Measurements from ENCODE around the gene COMT. TPM values are rescaled to one million over a fixed set of nuclear protein-coding genes. Genes with fewer than 3 reads are reported as not detected.
A peak's percentile ranks its signal among the peaks of the same experiment; 100 is the strongest.

COMT gene
- total RNA-seq, 1 donor = 120 TPM

- DNase-seq (ENCODE audit: low read depth) = no peak
- no peak overlapping the region for H3K4me3 ChIP-seq (ENCODE audit: low read depth, low read length)
Measured at GRCh38 chr22:20011993-20012740, 70.6 kb downstream of the COMT start.

GRCh38 chr22:20012741-20013331 is 71.3 kb downstream of the COMT start:
- no peak for TF ChIP-seq CTCF (IDR thresholded peaks at IDR 0.05; ENCODE audit: insufficient read depth, low read length)
- H3K4me3 ChIP-seq (ENCODE audit: low read depth, low read length) = no peak overlapping the region
- DNase-seq (ENCODE audit: low read depth) = no peak

More at GRCh38 chr22:20011993-20012740, 70.6 kb downstream of the COMT start:
- no peak for TF ChIP-seq CTCF (IDR thresholded peaks at IDR 0.05; ENCODE audit: insufficient read depth, low read length)

GRCh38 chr22:20013382-20013871 is 71.9 kb downstream of the COMT start:
- TF ChIP-seq CTCF (IDR thresholded peaks at IDR 0.05; ENCODE audit: insufficient read depth, low read length) = peak; percentile 87
- no peak overlapping the region for H3K4me3 ChIP-seq (ENCODE audit: low read depth, low read length)
- peak; percentile 55 for DNase-seq (ENCODE audit: low read depth)

- DNase-seq (ENCODE audit: low read depth) = no peak
- H3K4me3 ChIP-seq (ENCODE audit: low read depth, low read length) = no peak overlapping the region
- no peak for TF ChIP-seq CTCF (IDR thresholded peaks at IDR 0.05; ENCODE audit: insufficient read depth, low read length)
Measured at GRCh38 chr22:20014526-20015186, 73.1 kb downstream of the COMT start.

- TF ChIP-seq CTCF (IDR thresholded peaks at IDR 0.05; ENCODE audit: insufficient read depth, low read length) = no peak
Measured at GRCh38 chr22:20015187-20015625, 73.6 kb downstream of the COMT start.

GRCh38 chr22:20015971-20016733 is 74.6 kb downstream of the COMT start:
- H3K4me3 ChIP-seq (ENCODE audit: low read depth, low read length) = peak overlapping the region; percentile 62
- DNase-seq (ENCODE audit: low read depth) = no peak
- no peak for TF ChIP-seq CTCF (IDR thresholded peaks at IDR 0.05; ENCODE audit: insufficient read depth, low read length)

More at GRCh38 chr22:20015187-20015625, 73.6 kb downstream of the COMT start:
- no peak for DNase-seq (ENCODE audit: low read depth)
- no peak overlapping the region for H3K4me3 ChIP-seq (ENCODE audit: low read depth, low read length)
